Glutamatergic neuron (in vitro differentiated cells): ENCODE data around the gene CCDC85C. TPM values are rescaled to one million over a fixed set of nuclear protein-coding genes. Genes with fewer than 3 reads are reported as not detected.

Experiments used
- DNase-seq: peaks from one replicate; pipeline ENCODE4 v3.0.0; 2022
- H3K27ac Mint-ChIP-seq: one replicate; pipeline ENCODE4 v1.8.0; 2020; ENCODE audit warnings: mild to moderate bottlenecking, mixed read lengths, inconsistent platforms; ENCODE audit not compliant: unreplicated experiment
- H3K27me3 Mint-ChIP-seq: one replicate; pipeline ENCODE4 v1.8.0; 2020; ENCODE audit warnings: mild to moderate bottlenecking, moderate library complexity, mixed read lengths, inconsistent platforms; ENCODE audit not compliant: unreplicated experiment
- H3K36me3 Mint-ChIP-seq: one replicate; pipeline ENCODE4 v1.8.0; 2020; ENCODE audit warnings: mild to moderate bottlenecking, mixed read lengths, inconsistent platforms; ENCODE audit not compliant: unreplicated experiment
- H3K4me1 Mint-ChIP-seq: one replicate; pipeline ENCODE4 v1.8.0; 2020; ENCODE audit warnings: mild to moderate bottlenecking, low read depth, mixed read lengths, inconsistent platforms; ENCODE audit not compliant: unreplicated experiment
- H3K4me3 Mint-ChIP-seq: one replicate; pipeline ENCODE4 v1.8.0; 2020; ENCODE audit warnings: mild to moderate bottlenecking, mixed read lengths, inconsistent platforms; ENCODE audit not compliant: unreplicated experiment
- H3K9me3 Mint-ChIP-seq: one replicate; pipeline ENCODE4 v1.8.0; 2020; ENCODE audit warnings: mild to moderate bottlenecking, moderate library complexity, mixed read lengths, inconsistent platforms; ENCODE audit not compliant: unreplicated experiment
- CTCF ChIP-seq: fragments of 200-600 bp; sonication (generic); IDR thresholded peaks from one replicate; pipeline ENCODE4 v1.5.0; 2021; ENCODE audit not compliant: partially characterized antibody, unreplicated experiment
- total RNA-seq: library from RNA; stranded (reverse); fragmentation: NEBNext Ultra II Directional; extraction: Animal tissue kit (Norgen Biotek cat#: 25700); gene quantifications from one replicate; pipeline ENCODE4 v1.2.1, GENCODE V29; 2021; ENCODE audit not compliant: unreplicated experiment

The CCDC85C gene
- total RNA-seq, 1 donor from 2014 or later: 32.3 TPM

DNA sequence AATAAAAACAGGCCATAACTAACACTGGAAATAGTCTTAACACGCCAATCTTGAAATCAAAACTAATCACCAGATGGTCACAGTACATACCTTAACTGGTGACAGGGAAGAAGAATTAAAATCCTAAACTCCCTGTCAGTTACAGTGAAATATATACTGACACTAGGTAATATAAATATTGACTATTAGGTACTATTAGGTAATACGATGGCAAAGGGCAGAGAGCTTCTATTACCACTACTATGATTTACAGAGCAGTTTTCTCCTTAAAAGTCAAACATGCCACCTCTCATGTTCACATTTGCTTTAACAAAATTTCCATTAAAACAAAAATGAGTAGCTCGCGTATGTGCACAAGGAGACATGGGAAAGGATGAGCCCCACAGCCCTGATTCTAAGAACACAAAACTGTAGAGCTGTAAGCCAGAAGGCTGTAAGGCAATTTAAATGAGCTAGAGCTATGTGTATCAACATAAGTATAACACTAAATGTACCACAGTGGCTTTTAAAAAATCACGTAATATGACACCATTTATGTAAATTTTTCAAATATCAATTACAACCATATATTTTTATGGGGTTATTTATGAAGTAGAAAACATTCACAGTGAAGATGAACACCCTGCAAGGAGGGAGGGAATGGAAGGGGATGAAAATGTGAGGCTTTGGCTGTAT is 142.5 kb downstream of the CCDC85C start:
- Mint-ChIP-seq H3K4me1 (peaks cover 2% of the 10 kb centered on the region), H3K9me3 (no peaks in the 10 kb centered on the region), H3K27ac (no peak overlapping the region), H3K4me3 (no peak overlapping the region), H3K27me3 (no peaks in the 10 kb centered on the region), H3K36me3 (no peaks in the 10 kb centered on the region)
- DNase-seq: no peak
- TF ChIP-seq CTCF: no peak

- Mint-ChIP-seq H3K4me3 (no peak overlapping the region), H3K36me3 (no peaks in the 10 kb centered on the region), H3K9me3 (no peaks in the 10 kb centered on the region), H3K27me3 (no peaks in the 10 kb centered on the region), H3K27ac (no peak overlapping the region), H3K4me1 (no peaks in the 10 kb centered on the region)
- TF ChIP-seq CTCF: no peak
- DNase-seq: no peak
These were observed 143.2 kb downstream of the CCDC85C start for GRCh38 chr14:99460793-99461192.

GRCh38 chr14:99459481-99460100 is 144.4 kb downstream of the CCDC85C start:
- no peaks in the 10 kb centered on the region for H3K36me3 Mint-ChIP-seq
- TF ChIP-seq CTCF: no peak
- H3K9me3 Mint-ChIP-seq: peaks cover 2% of the 10 kb centered on the region
- no peak overlapping the region for H3K27ac Mint-ChIP-seq
- no peak for DNase-seq
- H3K27me3 Mint-ChIP-seq: no peaks in the 10 kb centered on the region
- H3K4me1 Mint-ChIP-seq: no peaks in the 10 kb centered on the region
- no peak overlapping the region for H3K4me3 Mint-ChIP-seq

- H3K4me3 Mint-ChIP-seq: no peak overlapping the region
- no peaks in the 10 kb centered on the region for H3K27me3 Mint-ChIP-seq
- no peak for TF ChIP-seq CTCF
- H3K9me3 Mint-ChIP-seq: peaks cover 2% of the 10 kb centered on the region
- no peak overlapping the region for H3K27ac Mint-ChIP-seq
- DNase-seq: no peak
- H3K4me1 Mint-ChIP-seq: no peaks in the 10 kb centered on the region
- no peaks in the 10 kb centered on the region for H3K36me3 Mint-ChIP-seq
These were observed 149.8 kb downstream of the CCDC85C start for GRCh38 chr14:99454246-99454645.

GRCh38 chr14:99452968-99453367 is 151.0 kb downstream of the CCDC85C start:
- TF ChIP-seq CTCF: no peak
- Mint-ChIP-seq H3K4me3 (no peak overlapping the region), H3K27ac (no peak overlapping the region), H3K36me3 (no peaks in the 10 kb centered on the region), H3K9me3 (peaks cover 2% of the 10 kb centered on the region), H3K27me3 (no peaks in the 10 kb centered on the region), H3K4me1 (no peaks in the 10 kb centered on the region)
- DNase-seq: no peak
